Psoas muscle (tissue), 8 donors: Measurements from ENCODE around the gene CACTIN. TPM values are rescaled to one million over a fixed set of nuclear protein-coding genes. Genes with fewer than 3 reads are reported as not detected.

Source experiments
- ATAC-seq, 4 donors: fragments of 200-7000 bp; cut with Tn5 transposase; one replicate each; pipeline ENCODE4 v1.9.1; 2020; ENCODE audit warnings: moderate library complexity in 3 of 4, mild to moderate bottlenecking in 2 of 4
- DNase-seq, 2 donors: peaks; one replicate each; pipeline ENCODE4 v3.0.0-alpha.2; 2020
- H3K27ac ChIP-seq: fragments of 200-600 bp; one replicate; pipeline ENCODE4 v1.8.0; 2022
- H3K27me3 ChIP-seq, 3 donors: fragments of 200-600 bp in 1 of 3; one replicate each; pipeline versions ENCODE4 v1.6.1 to v1.8.0; 2013 to 2022; ENCODE audit warnings: low read length in 2 of 3, mild to moderate bottlenecking in 2 of 3, moderate library complexity in 1 of 3; ENCODE audit not compliant: insufficient read depth in 3 of 3
- H3K36me3 ChIP-seq, 2 donors: fragments of 200-600 bp in 1 of 2; one replicate each; pipeline versions ENCODE4 v1.6.1 to v1.8.0; 2013 to 2022; ENCODE audit warnings: low read depth in 1 of 2, mild to moderate bottlenecking in 1 of 2, moderate library complexity in 1 of 2; ENCODE audit not compliant: insufficient read depth in 1 of 2
- H3K4me1 ChIP-seq: fragments of 200-600 bp; one replicate; pipeline ENCODE4 v1.8.0; 2022
- H3K4me3 ChIP-seq: fragments of 200-600 bp; one replicate; pipeline ENCODE4 v1.8.0; 2022; ENCODE audit warnings: mild to moderate bottlenecking
- H3K9me3 ChIP-seq: fragments of 200-600 bp; one replicate; pipeline ENCODE4 v1.8.0; 2022
- WGBS, 3 donors: extraction: QIAGEN DNeasy Blood & Tissue Kit; methylation state at CpG; one replicate each; pipeline versions ENCODE4 v1.1.6 to v1.1.7; 2013; 5-methylcytosine and 5-hydroxymethylcytosine counted together
- intact Hi-C, 2 donors: fragments of 100-400 bp; cut with DNase I; formaldehyde crosslinking; loops; one replicate each; pipeline versions ENCODE4 v1.11.0 to v1.14.2; 2022
- polyA plus RNA-seq, 3 donors: library from polyadenylated mRNA; stranded (reverse); fragments of 200-250 nt; gene quantifications; one replicate each; pipeline ENCODE4 v1.2.3, GENCODE V29; 2013
- total RNA-seq, 4 donors: library from RNA; stranded (reverse); fragmentation: NEBNext Ultra II Directional in 2 of 4; extraction: Animal tissue kit (Norgen Biotek cat#: 25700) in 2 of 4; gene quantifications; one replicate each; pipeline versions ENCODE4 v1.2.1 to v1.2.4, GENCODE V29; 2021 to 2023
- TF ChIP-seq, protein P1 (sequence below): fragments of 200-600 bp; IDR thresholded peaks from one replicate; pipeline ENCODE4 v1.8.0; 2022; ENCODE audit warnings: antibody characterized with exemption
- donor health status: healthy with polysubstance abuse.
- donor health status: DM: no; HTN: no; CAD: no; lungs with moderate emphysema.
- donor health status: Bipolar disorder and iron deficiency.
- donor health status: healthy.
- donor health status: DM: yes; HTN: yes; CAD: no.
- donor health status: DM: no; HTN: no; CAD: no.
- donor health status: DM: no; HTN: no; CAD: no.
- donor health status: DM: yes; HTN: yes; CAD: no.

The CACTIN gene
- total and polyA plus RNA-seq, 7 donors, result 11.8 to 21.4 (median 16.3) TPM

DNA sequence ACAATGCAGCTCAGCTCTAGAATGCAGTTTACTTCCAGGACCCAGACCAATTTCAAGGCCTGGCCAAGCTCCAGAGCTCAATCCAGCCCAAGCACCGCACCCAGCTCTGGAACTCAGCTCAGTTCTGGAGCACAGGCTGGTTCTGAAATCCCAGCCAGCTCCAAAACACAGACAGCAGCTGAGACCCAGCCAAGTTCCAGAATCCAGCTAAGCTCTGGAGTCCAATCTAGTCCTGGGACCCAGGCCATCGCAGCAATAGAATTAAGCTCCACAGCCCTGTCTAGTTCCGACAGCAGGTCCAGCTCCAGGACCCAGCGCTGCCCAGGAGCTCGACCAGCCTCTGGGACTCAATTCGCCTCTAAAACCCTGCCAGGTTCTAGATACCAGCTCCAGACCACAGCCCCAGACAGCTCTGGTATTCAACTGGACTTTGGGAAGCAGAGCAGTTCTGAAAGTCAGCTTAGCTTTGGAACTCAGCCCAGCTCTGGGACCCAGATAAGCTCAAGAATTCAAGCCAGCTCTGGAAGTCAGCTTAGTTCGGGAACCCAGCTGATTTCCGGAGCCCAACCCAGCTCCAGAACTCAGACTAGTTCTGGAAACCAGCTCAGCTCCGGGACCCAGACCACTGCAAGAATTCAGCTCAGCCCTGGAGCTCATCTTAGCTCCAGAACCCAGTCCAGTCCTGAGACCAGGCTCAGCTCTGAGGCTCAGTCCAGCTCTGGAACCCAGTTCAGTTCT is 34.5 kb downstream of the CACTIN start:
- no peaks in the 10 kb centered on the region for H3K36me3 ChIP-seq
- 66 to 78% (median 69%) methylated on average over 9 of the region's 9 CpGs for WGBS, 3 donors
- no peak for ATAC-seq

DNA sequence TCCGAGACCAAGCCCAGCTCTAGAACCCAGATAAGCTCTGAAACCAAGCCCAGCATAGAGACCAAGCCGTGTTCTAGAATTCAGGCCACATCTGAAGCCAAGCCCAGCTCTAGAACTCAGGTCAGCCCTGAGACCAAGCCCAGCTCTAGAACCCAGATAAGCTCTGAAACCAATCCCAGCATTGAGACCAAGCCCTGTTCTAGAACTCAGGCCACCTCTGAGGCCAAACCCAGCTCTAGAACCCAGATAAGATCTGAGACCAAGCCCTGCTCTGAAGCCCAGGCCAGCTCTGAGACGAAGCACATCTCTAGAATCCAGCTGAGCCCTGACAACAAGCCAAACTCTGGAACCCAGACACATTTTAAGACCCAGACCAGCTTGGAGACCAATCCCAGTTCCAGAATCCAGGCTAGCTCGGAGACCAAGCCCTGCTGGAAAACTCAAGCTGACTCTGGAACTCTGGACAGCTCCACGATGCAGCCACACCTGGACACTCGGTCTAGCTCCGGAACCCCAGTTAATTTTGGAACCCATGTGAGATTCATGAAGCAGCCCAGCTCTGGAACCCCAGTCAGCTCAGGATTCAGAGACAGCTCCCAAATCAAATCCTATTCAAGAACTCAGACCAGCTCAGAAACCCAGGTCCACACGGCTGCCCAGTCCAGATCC is 35.5 kb downstream of the CACTIN start:
- TF ChIP-seq, protein P1, sequence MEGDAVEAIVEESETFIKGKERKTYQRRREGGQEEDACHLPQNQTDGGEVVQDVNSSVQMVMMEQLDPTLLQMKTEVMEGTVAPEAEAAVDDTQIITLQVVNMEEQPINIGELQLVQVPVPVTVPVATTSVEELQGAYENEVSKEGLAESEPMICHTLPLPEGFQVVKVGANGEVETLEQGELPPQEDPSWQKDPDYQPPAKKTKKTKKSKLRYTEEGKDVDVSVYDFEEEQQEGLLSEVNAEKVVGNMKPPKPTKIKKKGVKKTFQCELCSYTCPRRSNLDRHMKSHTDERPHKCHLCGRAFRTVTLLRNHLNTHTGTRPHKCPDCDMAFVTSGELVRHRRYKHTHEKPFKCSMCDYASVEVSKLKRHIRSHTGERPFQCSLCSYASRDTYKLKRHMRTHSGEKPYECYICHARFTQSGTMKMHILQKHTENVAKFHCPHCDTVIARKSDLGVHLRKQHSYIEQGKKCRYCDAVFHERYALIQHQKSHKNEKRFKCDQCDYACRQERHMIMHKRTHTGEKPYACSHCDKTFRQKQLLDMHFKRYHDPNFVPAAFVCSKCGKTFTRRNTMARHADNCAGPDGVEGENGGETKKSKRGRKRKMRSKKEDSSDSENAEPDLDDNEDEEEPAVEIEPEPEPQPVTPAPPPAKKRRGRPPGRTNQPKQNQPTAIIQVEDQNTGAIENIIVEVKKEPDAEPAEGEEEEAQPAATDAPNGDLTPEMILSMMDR, result no peak
- Histone ChIP-seq H3K4me3 (no peak overlapping the region), H3K27me3 (peaks cover 0 to 9% (median 5%) of the 10 kb centered on the region in 3 donors), H3K4me1 (no peaks in the 10 kb centered on the region), H3K36me3 (no peaks in the 10 kb centered on the region), H3K9me3 (no peaks in the 10 kb centered on the region), H3K27ac (no peak overlapping the region)
- WGBS, 3 donors, result 86 to 93% (median 90%) methylated on average over 8 of the region's 8 CpGs
- DNase-seq (no peak), ATAC-seq (no peak)
- intact Hi-C loops, result no loop called here

More for the DNA sequence above, 34.5 kb downstream of the CACTIN start:
- H3K4me3 ChIP-seq, result no peak overlapping the region
- no peak overlapping the region for H3K27ac ChIP-seq
- H3K27me3 ChIP-seq, result peaks cover 0 to 2% (median 0%) of the 10 kb centered on the region in 3 donors
- intact Hi-C loops, result no loop called here
- H3K4me1 ChIP-seq, result no peaks in the 10 kb centered on the region
- H3K9me3 ChIP-seq, result no peaks in the 10 kb centered on the region
- TF ChIP-seq, protein P1, result no peak
- DNase-seq, result no peak

DNA sequence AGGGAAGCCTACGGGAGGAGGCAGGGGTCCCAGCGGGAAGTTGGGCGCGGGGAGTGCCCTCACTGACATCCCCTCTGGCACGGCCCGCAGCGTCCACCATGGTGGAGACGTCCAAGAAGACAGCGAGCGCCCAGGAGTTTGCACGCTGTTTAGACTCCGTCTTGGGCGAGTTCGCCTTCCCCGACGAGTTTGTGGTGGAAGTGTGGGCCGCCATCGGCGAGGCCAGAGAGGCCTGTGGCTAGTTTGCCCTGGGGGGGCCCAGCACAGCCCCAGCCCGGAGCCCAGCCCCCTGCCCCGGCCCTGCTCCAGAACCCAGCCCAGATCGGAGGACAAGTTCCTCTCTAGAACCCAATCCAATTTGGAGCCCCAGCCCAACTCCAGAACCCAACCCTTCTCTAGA is 36.6 kb downstream of the CACTIN start:
- intact Hi-C loops, result no loop called here
- 91 to 97% (median 93%) methylated on average over 14 to 22 of the region's 22 CpGs for WGBS, 3 donors

DNA sequence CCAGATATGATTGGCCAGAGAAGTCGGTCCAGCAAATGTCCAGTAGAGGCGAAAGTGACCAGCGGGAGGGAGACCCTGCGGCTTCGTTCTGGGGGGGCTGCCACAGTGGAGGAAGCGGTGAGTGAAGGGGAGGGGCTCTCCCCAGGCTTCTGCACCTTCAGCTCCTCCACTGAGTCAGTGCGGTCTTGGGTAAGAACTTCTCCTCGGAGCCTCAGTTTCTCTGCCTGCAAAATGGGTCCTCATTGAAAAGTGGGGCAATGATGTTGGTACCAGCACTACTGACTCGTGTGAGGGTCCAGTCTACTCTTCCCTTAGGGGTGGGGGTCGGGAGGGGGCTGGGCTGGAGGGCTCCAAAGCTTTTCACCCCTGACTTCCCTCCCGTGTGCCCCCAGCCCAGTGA is 37.2 kb downstream of the CACTIN start:
- DNase-seq, result no peak
- 80 to 85% (median 82%) methylated on average over 11 of the region's 11 CpGs for WGBS, 3 donors
- TF ChIP-seq, protein P1, result no peak
- Histone ChIP-seq H3K9me3 (no peaks in the 10 kb centered on the region), H3K36me3 (no peaks in the 10 kb centered on the region), H3K27me3 (peaks cover 0 to 23% (median 15%) of the 10 kb centered on the region in 3 donors), H3K4me1 (no peaks in the 10 kb centered on the region), H3K27ac (no peak overlapping the region), H3K4me3 (no peak overlapping the region)
- no peak for ATAC-seq
- intact Hi-C loops, result no loop called here

More for the DNA sequence above, 36.6 kb downstream of the CACTIN start:
- TF ChIP-seq, protein P1, result no peak
- Histone ChIP-seq H3K4me1 (no peaks in the 10 kb centered on the region), H3K9me3 (no peaks in the 10 kb centered on the region), H3K27me3 (peaks cover 0 to 19% (median 15%) of the 10 kb centered on the region in 3 donors), H3K36me3 (no peaks in the 10 kb centered on the region), H3K27ac (no peak overlapping the region), H3K4me3 (no peak overlapping the region)
- no peak for DNase-seq
- no peak for ATAC-seq
